Measurements from ENCODE around the gene SLC13A3.

SLC13A3 gene

DNA sequence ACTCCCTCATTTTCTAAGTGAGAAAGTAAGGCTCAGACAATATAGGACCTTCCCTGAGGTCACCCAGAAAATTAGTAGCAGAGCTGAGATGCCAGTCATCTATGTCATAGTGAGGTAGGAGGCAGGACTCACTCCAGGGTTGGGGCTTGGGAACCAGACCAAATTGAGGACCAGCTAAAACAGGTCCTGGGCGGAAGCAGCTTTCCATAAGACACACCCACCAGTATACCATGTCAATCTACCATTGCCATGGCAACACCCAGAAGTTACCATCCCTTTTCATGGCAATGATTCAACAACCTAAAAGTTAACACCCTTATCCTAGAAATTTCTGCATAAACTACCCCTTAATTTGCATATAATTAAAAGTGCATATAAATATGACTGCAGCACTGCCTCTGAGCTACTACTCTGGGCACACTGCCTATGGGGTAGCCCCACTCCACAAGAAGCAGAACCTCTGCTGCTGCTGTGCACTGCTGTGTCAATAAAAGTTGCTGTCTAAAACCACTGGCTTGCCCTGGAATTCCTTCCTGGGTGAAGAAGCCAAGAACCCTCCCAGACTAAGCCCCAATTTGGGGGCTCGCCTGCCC lies 70.5 kb downstream of the SLC13A3 start:
- DNase-seq (ENCODE audit: low read depth in 1 of 2, low spot score in 1 of 2): no peak

DNA sequence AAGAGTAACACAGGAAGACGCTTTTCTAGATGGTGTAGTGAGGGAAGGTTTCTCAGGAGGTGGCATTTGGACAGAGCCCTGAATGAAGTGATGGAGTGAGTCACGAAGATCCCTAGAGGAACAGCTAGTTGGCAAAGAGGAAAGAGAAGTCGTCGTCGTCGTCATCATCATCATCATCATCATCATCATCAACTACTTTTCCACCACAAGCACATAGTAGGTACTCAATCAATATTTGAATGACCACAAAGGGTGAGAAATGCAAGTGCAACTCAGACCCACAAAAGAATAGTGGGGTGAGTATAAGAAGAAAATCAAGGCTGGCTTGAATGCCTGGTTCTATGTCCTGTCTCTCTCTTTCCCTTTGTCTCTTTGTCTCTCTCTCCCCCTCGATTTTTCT lies 72.5 kb downstream of the SLC13A3 start:
- no peak for DNase-seq (ENCODE audit: low read depth in 1 of 2, low spot score in 1 of 2)

DNA sequence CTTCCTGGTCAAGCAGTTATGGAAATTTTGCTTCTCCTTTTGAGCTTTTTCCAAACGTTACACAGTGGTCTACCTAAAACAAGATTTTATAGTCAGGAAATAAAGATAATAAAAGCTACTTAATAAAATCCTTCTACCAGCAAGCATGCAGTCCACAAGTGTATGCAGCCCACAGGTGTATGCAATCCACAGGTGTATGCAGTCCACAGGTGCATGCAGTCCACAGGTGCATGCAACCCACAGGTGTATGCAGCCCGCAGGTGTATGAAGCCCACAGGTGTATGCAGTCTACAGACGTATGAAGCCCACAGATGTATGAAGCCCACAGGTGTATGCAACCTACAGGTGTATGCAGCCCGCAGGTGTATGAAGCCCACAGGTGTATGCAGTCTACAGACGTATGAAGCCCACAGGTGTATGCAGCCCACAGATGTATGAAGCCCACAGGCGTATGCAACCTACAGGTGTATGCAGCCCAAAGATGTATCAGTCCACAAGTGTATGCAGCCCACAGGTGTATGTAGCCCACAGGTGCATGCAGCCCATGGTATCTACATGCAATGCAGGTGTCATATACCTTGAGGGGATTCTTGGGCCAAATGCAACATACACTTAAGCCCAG lies 74.4 kb downstream of the SLC13A3 start:
- no peak for DNase-seq (ENCODE audit: low read depth in 1 of 2, low spot score in 1 of 2)

DNA sequence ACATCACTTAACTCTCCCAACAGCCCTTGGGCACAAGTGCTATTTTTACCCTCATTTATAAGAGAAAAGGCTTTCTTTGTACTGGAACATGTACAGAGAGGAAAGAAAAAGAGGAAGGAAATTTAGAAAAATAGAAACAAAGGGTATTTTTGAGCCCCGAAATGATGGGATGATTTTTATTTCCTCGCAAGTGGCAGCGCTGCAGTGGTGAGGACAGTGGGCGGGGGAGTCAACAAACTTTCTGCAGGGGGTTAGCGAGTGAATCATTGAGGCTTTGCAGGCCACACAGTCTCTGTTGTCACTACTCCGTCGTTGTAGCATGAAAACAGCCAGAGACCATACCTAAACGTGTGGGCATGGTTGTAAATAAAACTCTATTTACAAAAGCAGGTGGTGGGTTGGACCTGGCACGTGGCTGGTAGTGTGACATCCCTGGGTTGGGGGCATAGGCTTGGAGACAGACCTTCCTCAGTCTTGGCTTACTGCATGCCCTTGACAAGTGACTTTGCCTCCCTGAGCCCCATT lies 75.3 kb downstream of the SLC13A3 start:
- DNase-seq (ENCODE audit: low read depth in 1 of 2, low spot score in 1 of 2): no peak

DNA sequence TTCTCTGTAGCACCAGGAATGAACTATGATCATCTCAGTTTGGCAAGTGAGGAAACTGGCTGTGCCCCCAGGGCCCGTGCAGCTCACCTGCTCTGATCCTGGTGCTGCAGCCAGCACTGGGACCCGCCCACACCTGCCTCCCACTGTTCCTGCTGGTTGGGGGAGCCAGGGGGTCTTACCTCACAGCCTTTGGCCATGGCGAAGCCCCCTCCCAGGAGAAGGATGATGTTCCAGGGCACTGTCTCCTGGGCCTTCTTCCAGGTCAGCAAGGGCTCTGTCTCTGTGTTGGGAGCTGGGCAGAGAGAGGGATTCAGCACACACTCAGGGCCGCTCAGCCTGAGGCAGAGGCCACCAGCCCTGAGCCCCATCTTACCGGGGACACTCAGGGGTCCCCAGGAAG lies 75.9 kb downstream of the SLC13A3 start:
- DNase-seq (ENCODE audit: low read depth in 1 of 2, low spot score in 1 of 2): no peak

DNA sequence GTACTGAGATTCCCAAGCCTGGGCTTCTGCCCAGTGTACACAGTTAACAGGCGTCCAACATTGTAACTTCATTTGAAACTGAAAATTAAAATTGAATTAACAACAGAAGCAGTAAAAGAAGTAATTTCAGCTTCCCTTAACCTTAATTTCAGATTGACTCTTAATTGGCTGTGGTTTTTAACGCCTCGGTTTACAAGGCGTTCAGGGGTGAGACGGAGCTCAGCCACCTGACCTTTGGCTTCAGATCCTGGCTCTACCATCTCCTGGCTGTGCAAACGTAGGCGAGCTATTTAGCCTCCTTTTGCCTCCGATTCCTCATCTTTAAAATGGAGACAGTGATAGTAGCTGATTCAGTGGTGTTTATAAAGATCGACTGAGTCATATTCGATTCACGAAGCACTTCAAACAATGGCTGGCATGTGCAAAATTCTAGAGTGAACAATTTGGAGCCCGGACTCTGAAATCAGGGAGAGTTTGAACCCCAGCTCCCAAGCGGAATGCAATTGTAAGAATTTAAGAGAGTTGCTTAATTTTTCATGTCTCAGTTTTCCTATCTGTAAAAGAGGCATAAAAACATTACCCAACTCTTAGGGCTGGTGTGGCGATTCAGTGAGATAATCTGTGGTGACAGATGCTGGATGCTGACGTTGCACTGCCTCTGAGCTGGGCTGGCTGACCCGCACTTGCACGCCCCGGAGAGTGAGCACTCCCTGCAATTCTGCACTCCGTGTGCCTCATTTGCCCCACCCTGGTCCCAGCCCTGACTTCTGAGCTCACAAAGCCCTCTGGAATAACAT lies 77.3 kb downstream of the SLC13A3 start:
- no peak for DNase-seq (ENCODE audit: low read depth in 1 of 2, low spot score in 1 of 2)

DNA sequence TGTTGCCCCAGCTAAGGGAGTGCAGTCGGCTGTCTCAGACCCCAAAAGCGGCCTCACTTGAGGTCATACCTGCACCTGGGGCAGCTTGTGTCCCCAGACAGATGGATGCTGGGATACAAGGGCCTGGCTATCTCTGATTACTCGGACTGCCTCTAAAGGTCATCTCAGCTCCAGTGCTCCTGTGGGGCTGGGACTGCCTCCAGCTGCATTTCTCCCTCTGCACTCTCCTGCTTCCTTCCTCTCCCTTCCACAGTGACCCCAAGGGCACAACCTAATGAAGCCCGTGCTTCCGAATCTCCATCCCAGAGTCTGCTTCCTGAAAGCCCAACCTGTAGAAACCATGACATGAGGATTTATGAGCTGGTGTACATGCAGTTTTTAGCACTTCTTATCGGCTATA lies 78.0 kb downstream of the SLC13A3 start:
- no peak for DNase-seq (ENCODE audit: low read depth in 1 of 2, low spot score in 1 of 2)

DNA sequence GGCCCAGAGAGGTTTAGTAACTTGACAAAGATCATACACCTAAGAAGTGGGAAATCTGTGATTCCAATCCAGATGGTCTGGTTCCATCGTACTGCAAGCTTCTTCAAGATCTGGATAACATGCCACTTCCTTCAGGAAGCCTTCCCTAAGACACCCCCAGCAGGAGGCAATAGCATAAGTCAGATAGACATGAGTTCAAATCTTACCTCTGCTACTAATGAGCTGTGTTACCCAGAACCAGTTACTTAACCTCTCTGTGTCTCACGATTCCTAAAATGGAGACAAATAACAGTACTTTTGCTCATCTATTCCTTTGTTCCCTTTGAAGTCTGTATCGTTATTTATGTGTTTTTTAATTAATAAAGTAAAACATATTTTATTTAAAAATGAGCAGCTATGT lies 78.5 kb downstream of the SLC13A3 start:
- no peak for DNase-seq (ENCODE audit: low read depth in 1 of 2, low spot score in 1 of 2)

DNA sequence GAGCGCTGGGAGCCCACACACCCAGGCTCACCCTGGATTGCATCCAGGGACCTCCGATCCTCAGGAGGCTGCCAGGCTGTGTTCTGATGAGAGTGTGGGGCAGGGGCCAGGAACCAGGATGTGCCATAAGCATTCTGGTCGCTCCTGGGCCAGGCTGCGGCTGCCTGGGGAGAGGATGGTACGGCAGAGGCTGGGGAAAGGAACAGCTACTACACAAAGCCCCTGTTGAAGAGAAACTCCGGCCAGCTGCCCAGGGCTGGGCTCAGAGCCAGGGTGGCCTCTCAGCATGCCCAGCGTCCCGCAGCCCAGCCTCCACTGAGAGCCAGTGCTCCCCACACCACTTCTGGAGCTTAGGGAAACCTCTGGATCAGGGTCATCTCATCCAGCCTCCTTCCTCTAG lies 79.1 kb downstream of the SLC13A3 start:
- DNase-seq (ENCODE audit: low read depth in 1 of 2, low spot score in 1 of 2): no peak

DNA sequence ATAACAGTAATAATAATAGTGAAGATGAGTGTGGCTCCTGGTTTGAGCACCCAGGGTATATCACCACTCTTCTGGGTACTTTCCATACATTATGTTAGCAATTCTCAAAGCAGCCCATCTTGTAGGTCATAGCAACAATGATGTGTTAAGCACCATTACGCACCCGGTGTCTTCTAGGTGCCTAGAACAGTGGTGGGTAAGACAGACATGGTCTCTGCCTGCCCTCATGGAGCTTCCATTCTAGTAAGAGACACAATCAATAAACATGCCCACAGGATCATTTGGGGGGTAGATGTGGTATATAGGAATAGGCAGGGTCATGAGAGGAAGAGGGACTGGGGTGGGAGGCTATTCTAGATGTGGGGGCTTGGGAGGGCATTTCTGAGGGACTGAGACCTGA lies 79.8 kb downstream of the SLC13A3 start:
- DNase-seq (ENCODE audit: low read depth in 1 of 2, low spot score in 1 of 2): no peak

DNA sequence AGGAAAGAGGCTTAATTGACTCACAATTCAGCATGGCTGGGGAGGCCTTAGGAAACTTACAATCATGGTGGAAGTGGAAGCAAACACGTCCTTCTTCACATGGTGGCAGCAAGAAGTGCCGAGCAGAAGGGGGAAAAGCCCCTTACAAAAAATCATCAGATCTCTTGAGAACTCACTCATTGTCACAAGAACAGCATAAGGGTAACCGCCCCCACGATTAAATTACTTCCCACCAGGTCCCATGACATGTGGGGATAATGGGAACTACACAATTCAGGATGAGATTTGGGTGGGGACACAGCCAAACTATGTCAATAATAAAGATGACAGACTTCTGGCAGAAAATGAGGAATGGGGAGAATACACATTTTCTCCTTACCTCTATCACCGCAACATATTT lies 80.3 kb downstream of the SLC13A3 start:
- DNase-seq (ENCODE audit: low read depth in 1 of 2, low spot score in 1 of 2): no peak

DNA sequence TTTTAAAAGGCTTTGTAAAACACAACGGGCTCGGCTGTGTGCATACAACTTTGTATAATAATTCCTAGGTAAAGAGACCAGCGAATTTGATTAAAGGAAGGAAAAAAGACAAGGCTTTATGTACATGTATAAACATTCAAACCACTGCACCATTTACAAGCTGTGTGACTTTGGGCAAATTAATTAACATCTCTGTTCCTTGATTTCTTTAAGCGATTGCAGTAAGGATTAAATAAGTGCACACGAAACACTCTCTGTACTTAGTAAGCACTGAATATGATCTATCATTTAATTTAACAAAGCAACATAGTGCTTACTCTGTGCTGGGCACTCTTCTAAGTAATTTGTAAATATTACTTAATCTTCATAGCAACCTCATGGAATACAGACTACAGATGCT lies 81.3 kb downstream of the SLC13A3 start:
- no peak for DNase-seq (ENCODE audit: low read depth in 1 of 2, low spot score in 1 of 2)

DNA sequence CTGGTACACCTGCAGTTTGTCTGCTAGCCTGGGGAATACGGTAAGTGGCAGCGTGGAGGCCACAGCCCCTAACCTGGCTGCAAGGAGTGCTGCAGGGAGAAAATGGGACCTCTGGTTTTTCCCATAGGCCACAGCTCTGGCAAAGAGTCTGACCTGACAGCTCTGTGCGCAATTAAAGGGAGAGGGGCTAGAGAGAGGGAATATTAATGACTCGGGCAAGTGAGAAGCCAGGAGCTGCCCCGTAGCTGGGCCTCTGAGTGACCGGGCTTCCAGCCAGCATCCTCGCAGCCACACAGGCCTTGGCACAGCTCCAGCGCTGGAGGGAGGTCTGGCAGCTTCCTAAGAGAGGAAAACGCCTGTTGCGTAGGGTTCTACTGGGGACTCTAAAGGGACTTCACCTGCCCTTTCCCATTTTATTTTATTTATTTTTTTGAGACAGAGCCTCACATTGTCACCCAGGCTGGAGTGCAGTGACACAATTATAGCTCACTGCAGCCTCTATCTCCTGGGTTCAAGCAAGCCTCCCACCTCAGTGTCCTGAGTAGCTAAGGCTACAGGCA lies 82.6 kb downstream of the SLC13A3 start:
- no peak for DNase-seq (ENCODE audit: low read depth in 1 of 2, low spot score in 1 of 2)

DNA sequence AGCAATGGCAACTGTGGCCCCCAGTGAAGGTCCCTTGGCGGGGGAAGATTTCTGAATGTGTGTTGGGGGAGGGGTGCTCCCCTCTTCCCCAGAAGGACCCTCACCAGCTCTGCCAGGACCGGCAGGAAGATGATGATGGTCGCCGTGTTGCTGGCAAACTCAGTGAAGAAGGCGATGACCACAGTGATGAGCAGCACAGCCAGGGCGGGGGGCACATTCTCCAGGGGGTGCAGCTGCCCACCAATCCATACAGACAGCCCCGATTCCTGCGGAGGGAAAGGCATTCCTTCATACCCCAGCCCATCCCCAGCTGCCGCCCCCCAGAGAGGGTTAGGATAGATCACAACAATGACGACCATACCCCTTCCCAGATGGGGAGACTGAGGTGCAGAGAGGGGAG lies 85.1 kb downstream of the SLC13A3 start:
- DNase-seq (ENCODE audit: low read depth in 1 of 2, low spot score in 1 of 2): no peak

DNA sequence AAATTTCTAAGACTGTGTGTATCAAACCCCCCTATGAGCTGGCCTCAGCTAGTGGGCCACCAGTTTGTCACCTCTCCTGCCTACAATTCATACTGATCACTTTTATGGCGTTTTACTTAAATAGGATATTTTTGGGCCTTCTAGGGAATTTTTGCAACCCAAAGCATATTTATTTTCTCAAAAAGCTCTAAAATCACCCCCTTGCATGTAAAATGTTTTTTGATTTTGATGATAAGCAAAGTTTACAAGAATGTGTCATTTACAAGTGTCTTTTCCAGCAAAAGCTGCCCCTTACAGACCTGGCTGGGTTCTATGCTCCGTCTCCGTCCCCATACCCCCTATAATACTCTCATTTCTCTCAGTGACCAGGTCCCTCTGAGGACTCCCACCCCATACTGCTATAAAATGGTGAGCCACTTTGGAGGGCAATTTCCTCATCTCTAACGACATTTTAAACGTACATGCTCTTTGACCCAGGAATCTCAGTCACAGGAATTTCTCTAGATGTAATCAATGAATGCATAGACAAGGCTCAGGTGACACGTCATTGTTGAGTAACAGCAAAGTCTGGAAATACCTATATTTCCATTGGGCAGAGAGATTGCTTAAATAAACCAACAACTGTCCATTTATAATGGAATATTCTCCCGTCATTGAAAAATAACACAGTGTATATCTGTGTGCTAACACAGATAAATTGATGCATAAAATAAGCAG lies 86.9 kb downstream of the SLC13A3 start:
- DNase-seq (ENCODE audit: low read depth in 1 of 2, low spot score in 1 of 2): no peak

DNA sequence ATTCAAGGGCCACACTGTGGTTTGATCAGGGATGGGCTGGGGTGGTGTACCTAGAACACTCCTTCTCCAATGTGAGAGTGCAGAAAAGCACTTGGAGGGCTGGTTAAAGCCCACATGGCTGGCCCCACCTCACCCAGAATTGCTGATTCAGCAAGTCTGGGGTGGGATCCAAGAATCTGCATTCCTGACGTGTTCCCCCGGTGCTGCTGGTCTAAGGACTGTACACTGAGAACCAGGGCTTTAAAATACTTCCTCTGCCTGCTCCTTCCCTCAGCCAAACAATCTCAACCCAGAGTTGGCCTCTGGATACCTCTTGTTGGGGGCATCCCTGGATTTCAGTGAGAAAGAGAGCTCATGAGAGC lies 87.4 kb downstream of the SLC13A3 start:
- DNase-seq (ENCODE audit: low read depth in 1 of 2, low spot score in 1 of 2): no peak

DNA sequence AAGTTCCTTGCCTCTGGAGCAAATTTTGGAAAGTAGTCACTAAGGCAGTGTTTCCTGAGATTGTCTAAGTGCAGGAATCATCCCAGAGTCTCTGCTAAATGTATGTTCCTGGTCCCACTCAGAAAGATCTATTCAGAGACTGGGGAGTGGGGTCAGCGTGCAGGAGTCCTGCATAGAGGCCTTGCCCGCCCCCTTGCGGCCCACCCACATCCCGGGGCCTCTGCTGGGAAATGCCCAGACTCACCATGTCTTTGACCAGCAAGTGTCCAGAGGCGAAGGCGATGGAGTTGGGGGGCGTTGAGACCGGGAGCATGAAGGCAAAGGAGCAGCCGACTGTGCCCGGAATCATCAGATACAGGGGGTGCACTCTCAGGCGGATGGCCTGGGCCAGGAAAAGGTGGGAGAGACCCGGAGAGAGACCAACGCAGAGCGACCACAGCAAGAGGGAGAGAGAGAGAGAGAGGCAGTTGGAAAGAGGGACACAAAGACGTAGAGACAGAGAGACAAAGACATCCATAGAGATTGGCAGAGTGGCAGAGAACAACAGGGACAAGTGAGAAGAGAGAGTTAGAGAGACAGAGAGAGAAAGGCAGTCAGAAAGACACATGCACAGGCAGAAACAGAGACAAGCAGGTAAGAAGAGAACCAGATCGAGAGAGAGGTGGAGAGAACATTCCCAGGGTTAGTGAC lies 87.9 kb downstream of the SLC13A3 start:
- DNase-seq (ENCODE audit: low read depth in 1 of 2, low spot score in 1 of 2): no peak

DNA sequence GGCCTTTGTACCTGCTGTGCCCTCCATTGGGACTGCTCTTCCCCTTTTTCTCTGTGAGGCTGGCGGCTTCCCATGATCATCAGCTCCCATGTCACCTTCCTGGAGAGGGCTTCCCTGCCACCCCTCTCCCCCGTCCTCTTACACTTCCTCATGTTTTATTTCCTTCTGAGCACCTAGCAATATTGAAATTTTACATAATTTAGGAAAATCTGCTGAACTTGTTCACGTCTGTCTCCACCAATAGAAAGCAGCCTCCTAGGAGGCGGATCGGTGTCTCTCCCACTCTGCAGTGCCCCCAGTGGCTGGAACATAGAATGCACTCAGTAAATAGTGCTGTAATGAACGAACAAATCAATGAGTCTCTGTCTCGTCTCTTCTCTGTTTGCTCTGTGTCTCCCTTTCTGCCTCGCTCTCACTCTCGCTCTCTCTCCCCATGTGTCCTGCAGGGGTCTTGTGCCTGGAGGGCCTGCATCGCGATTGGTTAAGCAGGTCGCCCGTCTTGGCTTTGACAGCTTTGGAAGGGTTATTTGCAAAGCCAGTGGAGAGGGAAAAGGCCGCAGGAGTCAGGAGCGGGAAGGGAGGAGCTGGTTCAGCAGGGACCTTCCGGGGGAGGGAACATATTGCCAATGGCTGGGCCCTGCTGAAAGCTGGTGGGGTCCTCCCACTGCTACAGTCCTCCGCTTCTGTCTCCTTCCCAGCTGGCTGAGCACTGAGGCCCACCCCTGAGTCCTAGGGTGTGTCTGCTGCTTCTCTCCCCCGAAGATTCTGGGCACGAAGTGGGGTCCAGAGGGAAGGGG lies 88.7 kb downstream of the SLC13A3 start:
- peak; percentile 33 to 58 for DNase-seq (ENCODE audit: low read depth in 1 of 2, low spot score in 1 of 2)

DNA sequence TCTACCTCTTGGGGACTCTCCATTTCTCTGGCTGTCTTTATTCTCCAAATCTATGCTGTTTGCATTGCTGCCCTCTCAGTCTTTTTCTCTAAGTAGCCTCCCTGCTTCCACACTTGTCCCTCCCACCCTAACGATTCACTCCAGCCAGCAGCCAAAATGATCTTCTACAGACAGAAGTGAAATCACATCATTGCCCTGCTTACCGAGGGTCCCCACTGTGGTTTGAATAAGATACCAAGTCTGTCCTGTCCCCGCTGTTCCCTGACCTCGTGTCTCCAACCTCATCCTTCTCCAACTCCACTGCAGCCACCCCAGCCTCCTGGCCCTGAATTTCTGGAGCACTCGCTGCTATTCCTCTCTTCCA lies 89.3 kb downstream of the SLC13A3 start:
- no peak for DNase-seq (ENCODE audit: low read depth in 1 of 2, low spot score in 1 of 2)
